Measurements from ENCODE around the gene ABLIM3.

ABLIM3 gene

DNA sequence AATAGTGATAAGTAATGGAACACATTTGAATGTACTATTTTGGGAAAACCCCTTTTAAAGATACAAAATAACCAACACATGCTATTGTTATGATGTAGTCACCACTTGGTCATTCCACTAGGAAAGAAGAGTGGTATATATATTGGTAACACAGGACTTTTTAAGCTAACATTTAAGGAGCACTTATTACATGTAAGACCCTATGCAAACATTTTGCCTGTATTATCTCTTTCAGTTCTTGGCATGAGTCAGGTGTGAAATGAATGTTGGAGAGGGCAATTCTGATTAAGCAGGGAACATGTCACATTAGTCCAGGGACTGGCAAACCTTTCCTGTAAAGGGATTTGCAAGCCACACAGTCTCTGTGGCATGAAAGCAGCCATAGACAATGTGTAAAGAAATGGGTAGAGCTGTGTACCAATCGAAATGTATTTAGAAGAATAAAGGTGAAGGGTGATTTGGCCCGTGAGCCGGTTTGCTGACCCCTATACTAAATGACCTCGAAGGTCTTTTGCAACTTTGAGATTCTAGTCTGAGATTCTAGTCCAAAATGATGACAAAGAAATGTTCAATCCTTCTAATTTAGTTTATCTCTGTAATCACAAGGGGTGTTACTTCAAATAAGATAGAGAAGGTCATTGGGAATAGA lies 15.3 kb downstream of the ABLIM3 start:
- Histone ChIP-seq H3K27me3 (replicated peaks; ENCODE audit: insufficient read depth, low read length) (no peaks in the 10 kb centered on the region), H3K9ac (ENCODE audit: low read length) (no peak overlapping the region), H3K4me3 (ENCODE audit: low read length) (no peak overlapping the region), H3K4me2 (ENCODE audit: low read depth, low read length) (no peak overlapping the region), H3K9me2 (replicated peaks; ENCODE audit: insufficient read depth, low read length) (no peaks in the 10 kb centered on the region), H2AFZ (ENCODE audit: low read length) (no peak overlapping the region), H3K36me3 (replicated peaks; ENCODE audit: insufficient read depth, low read length) (no peaks in the 10 kb centered on the region), H4K20me1 (ENCODE audit: insufficient read depth, low read length) (no peaks in the 10 kb centered on the region), H3K79me2 (ENCODE audit: low read length) (no peaks in the 10 kb centered on the region), H3F3A (ENCODE audit: insufficient read depth, low read length) (no peaks in the 10 kb centered on the region), H3K27ac (ENCODE audit: low read length) (no peak overlapping the region), H3K9me3 (replicated peaks; ENCODE audit: insufficient read depth, low read length) (no peaks in the 10 kb centered on the region), H3K4me1 (ENCODE audit: low read length) (no peaks in the 10 kb centered on the region)
- no peak for DNase-seq
- TF ChIP-seq, protein P1, sequence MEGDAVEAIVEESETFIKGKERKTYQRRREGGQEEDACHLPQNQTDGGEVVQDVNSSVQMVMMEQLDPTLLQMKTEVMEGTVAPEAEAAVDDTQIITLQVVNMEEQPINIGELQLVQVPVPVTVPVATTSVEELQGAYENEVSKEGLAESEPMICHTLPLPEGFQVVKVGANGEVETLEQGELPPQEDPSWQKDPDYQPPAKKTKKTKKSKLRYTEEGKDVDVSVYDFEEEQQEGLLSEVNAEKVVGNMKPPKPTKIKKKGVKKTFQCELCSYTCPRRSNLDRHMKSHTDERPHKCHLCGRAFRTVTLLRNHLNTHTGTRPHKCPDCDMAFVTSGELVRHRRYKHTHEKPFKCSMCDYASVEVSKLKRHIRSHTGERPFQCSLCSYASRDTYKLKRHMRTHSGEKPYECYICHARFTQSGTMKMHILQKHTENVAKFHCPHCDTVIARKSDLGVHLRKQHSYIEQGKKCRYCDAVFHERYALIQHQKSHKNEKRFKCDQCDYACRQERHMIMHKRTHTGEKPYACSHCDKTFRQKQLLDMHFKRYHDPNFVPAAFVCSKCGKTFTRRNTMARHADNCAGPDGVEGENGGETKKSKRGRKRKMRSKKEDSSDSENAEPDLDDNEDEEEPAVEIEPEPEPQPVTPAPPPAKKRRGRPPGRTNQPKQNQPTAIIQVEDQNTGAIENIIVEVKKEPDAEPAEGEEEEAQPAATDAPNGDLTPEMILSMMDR (IDR thresholded peaks at IDR 0.05; ENCODE audit: low read length) = no peak

DNA sequence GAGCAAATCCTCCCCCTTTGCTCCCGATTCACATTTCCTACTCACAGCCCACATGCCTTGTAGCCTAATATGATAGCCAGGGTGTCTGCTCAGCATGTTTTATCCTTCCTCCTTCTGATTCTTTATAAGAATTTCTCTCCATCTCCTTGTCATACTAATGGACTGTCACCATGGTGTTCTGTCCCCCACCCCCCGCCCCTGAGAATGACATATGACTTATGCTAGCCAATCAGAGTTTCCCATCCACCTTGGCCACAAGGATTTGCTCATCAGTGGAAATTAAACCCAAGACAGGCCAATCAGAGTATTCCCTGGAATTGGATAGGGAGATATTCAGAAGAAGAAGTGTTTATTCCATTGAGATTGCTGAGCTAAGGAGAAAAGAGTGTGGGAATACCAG lies 16.0 kb downstream of the ABLIM3 start:
- Histone ChIP-seq H3K4me2 (ENCODE audit: low read depth, low read length) (no peak overlapping the region), H3K27me3 (replicated peaks; ENCODE audit: insufficient read depth, low read length) (no peaks in the 10 kb centered on the region), H3F3A (ENCODE audit: insufficient read depth, low read length) (no peaks in the 10 kb centered on the region), H3K9me2 (replicated peaks; ENCODE audit: insufficient read depth, low read length) (no peaks in the 10 kb centered on the region), H3K27ac (ENCODE audit: low read length) (no peak overlapping the region), H3K4me1 (ENCODE audit: low read length) (no peaks in the 10 kb centered on the region), H3K9ac (ENCODE audit: low read length) (no peak overlapping the region), H3K9me3 (replicated peaks; ENCODE audit: insufficient read depth, low read length) (no peaks in the 10 kb centered on the region), H3K36me3 (replicated peaks; ENCODE audit: insufficient read depth, low read length) (no peaks in the 10 kb centered on the region), H3K4me3 (ENCODE audit: low read length) (no peak overlapping the region), H3K79me2 (ENCODE audit: low read length) (no peaks in the 10 kb centered on the region), H4K20me1 (ENCODE audit: insufficient read depth, low read length) (no peaks in the 10 kb centered on the region), H2AFZ (ENCODE audit: low read length) (no peak overlapping the region)
- TF ChIP-seq, protein P1 (IDR thresholded peaks at IDR 0.05; ENCODE audit: low read length) = no peak
- TF ChIP-seq EZH2 (optimal IDR thresholded peaks at IDR 0.05; ENCODE audit: low read depth, low read length) (no peak), EZH2phosphoT487 (IDR thresholded peaks at IDR 0.05; ENCODE audit: low read length) (no peak)
- DNase-seq = no peak

DNA sequence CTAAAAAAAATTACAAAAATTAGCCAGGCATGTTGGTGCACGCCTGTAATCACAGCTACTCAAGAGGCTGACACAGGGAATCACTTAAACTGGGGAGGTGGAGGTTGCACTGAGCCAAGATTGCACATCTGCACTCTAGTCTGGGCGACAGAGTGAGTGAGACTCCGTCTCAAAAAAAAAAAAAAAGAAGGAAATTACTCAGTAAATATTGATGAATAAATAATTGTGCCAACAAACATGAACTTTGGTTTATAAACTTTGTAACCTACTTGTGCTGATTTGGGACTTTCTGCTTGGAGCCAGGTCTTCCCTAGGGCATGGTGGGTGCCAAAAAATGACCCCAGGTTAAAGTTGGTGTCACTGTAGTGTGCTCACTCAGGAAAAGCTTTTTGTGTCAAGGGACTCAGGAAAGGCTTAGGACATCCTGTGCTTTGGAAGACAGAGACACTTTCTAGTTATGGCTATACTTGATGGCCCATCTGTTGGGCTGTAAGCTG lies 19.0 kb downstream of the ABLIM3 start:
- Histone ChIP-seq H3K9me3 (replicated peaks; ENCODE audit: insufficient read depth, low read length) (no peaks in the 10 kb centered on the region), H3F3A (ENCODE audit: insufficient read depth, low read length) (no peaks in the 10 kb centered on the region), H3K4me3 (ENCODE audit: low read length) (no peak overlapping the region), H3K9ac (ENCODE audit: low read length) (no peak overlapping the region), H3K27me3 (replicated peaks; ENCODE audit: insufficient read depth, low read length) (no peaks in the 10 kb centered on the region), H3K36me3 (replicated peaks; ENCODE audit: insufficient read depth, low read length) (no peaks in the 10 kb centered on the region), H3K4me2 (ENCODE audit: low read depth, low read length) (no peak overlapping the region), H4K20me1 (ENCODE audit: insufficient read depth, low read length) (no peaks in the 10 kb centered on the region), H3K27ac (ENCODE audit: low read length) (no peak overlapping the region), H3K79me2 (ENCODE audit: low read length) (no peaks in the 10 kb centered on the region), H3K9me2 (replicated peaks; ENCODE audit: insufficient read depth, low read length) (no peaks in the 10 kb centered on the region), H2AFZ (ENCODE audit: low read length) (no peak overlapping the region), H3K4me1 (ENCODE audit: low read length) (no peaks in the 10 kb centered on the region)
- no peak for DNase-seq
- no peak for TF ChIP-seq EZH2phosphoT487 (IDR thresholded peaks at IDR 0.05; ENCODE audit: low read length)
- TF ChIP-seq EZH2 (optimal IDR thresholded peaks at IDR 0.05; ENCODE audit: low read depth, low read length) = no peak
- TF ChIP-seq, protein P1 (IDR thresholded peaks at IDR 0.05; ENCODE audit: low read length) = no peak

Measured in MM.1S (cell line).